GM12874 (cell line): ENCODE data around the gene FHDC1.

Experiments
- TF ChIP-seq, protein P1 (sequence below): IDR thresholded peaks from 2 replicates; pipeline ENCODE4 v1.5.1; 2011; ENCODE audit warnings: low read depth, mild to moderate bottlenecking, control low read depth, low read length, moderate library complexity; ENCODE audit not compliant: insufficient read depth

FHDC1 gene

GRCh38 chr4:153001626-153002025 is 65.5 kb downstream of the FHDC1 start:
- TF ChIP-seq, protein P1, sequence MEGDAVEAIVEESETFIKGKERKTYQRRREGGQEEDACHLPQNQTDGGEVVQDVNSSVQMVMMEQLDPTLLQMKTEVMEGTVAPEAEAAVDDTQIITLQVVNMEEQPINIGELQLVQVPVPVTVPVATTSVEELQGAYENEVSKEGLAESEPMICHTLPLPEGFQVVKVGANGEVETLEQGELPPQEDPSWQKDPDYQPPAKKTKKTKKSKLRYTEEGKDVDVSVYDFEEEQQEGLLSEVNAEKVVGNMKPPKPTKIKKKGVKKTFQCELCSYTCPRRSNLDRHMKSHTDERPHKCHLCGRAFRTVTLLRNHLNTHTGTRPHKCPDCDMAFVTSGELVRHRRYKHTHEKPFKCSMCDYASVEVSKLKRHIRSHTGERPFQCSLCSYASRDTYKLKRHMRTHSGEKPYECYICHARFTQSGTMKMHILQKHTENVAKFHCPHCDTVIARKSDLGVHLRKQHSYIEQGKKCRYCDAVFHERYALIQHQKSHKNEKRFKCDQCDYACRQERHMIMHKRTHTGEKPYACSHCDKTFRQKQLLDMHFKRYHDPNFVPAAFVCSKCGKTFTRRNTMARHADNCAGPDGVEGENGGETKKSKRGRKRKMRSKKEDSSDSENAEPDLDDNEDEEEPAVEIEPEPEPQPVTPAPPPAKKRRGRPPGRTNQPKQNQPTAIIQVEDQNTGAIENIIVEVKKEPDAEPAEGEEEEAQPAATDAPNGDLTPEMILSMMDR = no peak

DNA sequence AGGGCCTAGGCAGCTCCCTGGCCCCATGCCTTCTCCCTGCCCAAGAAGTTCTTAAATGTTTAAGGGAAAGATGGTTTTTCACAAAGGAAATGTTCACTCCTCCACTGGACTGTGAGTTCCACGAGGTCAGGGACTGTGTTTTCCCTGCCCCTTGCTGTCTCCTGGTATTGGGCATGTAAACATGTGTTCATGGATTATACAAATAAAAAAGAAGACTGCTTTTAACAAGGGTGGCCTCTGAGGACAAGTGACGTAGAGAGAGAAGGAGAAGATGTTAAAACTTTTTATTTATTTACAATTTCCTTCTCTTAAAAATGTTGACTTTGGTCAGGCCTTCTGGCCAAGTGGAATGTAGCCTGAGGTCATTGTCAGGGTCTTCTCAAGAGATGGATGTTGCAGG is 66.0 kb downstream of the FHDC1 start:
- TF ChIP-seq, protein P1 = no peak

- TF ChIP-seq, protein P1 = no peak
Observed at GRCh38 chr4:153004081-153004850, 68.1 kb downstream of the FHDC1 start.

- TF ChIP-seq, protein P1 = no peak
Observed at GRCh38 chr4:153005899-153006381, 69.8 kb downstream of the FHDC1 start.

- TF ChIP-seq, protein P1 = no peak
Observed at GRCh38 chr4:153008578-153009199, 72.6 kb downstream of the FHDC1 start.

GRCh38 chr4:153010146-153010545 is 74.0 kb downstream of the FHDC1 start:
- TF ChIP-seq, protein P1 = no peak

DNA sequence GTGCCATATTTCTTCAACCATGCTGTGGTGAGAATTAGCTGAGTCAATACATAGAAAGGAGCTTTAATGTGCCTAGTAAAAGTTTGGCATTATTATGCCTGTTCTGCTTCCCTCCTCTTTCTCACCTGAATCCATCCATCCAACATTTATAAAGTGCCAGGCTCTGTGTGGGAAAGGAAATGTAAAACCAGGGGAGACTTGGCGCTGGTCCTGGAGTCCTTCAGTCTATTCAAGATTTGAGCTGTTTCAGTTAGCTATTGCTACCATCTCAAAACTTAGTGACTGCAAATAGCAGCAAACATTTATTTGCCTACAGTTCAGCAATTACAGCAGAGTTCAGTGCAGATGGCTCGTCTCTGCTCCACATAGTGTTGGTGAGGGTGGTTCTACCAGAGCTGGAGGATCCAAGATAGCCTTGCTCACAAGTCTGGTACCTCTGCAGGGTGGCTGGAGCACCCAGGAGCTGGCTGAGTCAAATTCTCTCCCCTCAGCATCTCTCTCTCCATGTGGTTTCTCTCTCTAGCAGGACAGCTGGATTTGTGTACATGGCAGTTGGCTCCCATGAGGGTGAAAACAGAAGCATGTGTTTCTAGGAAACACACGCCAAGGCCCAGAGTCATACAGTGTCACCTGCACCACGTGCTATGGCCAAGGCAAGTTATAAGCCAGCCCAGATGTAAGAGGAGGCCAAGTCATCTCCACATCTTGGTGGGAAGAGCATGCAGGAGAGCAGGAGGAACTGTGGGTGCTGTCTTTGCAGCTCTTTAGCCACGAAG is 77.3 kb downstream of the FHDC1 start:
- TF ChIP-seq, protein P1 = no peak
